ENCODE measurements around the gene MBD3.

The MBD3 gene

GRCh38 chr19:1592024-1592754 lies 476 bp downstream of the MBD3 start:
- DNase-seq = peak; percentile 89

GRCh38 chr19:1591421-1592023 lies 1.1 kb downstream of the MBD3 start:
- no peak for DNase-seq

- DNase-seq = peak; percentile 40
Measured at GRCh38 chr19:1590641-1591397, 1.8 kb downstream of the MBD3 start.

- DNase-seq = no peak
Measured at GRCh38 chr19:1587872-1588271, 4.8 kb downstream of the MBD3 start.

- DNase-seq = no peak
Measured at GRCh38 chr19:1585243-1585580, 7.5 kb downstream of the MBD3 start.

- no peak for DNase-seq
Measured at GRCh38 chr19:1584500-1585242, 8.0 kb downstream of the MBD3 start.

- DNase-seq = no peak
Measured at GRCh38 chr19:1582201-1582600, 10.5 kb downstream of the MBD3 start.

- DNase-seq = no peak
Measured at GRCh38 chr19:1580957-1581356, 11.7 kb downstream of the MBD3 start.

- no peak for DNase-seq
Measured at GRCh38 chr19:1580382-1580781, 12.3 kb downstream of the MBD3 start.

GRCh38 chr19:1579222-1579621 lies 13.4 kb downstream of the MBD3 start:
- DNase-seq = no peak

- DNase-seq = no peak
Measured at GRCh38 chr19:1577929-1578618, 14.6 kb downstream of the MBD3 start.

GRCh38 chr19:1577090-1577928 lies 15.4 kb downstream of the MBD3 start:
- DNase-seq = no peak

GRCh38 chr19:1576242-1577089 lies 16.2 kb downstream of the MBD3 start:
- DNase-seq = no peak

- DNase-seq = no peak
Measured at GRCh38 chr19:1575323-1576241, 17.1 kb downstream of the MBD3 start.

GRCh38 chr19:1574354-1575136 lies 18.1 kb downstream of the MBD3 start:
- no peak for DNase-seq

GRCh38 chr19:1572795-1573194 lies 19.9 kb downstream of the MBD3 start:
- DNase-seq = no peak

- no peak for DNase-seq
Measured at GRCh38 chr19:1571358-1571757, 21.3 kb downstream of the MBD3 start.

GRCh38 chr19:1570836-1571235 lies 21.8 kb downstream of the MBD3 start:
- no peak for DNase-seq

- no peak for DNase-seq
Measured at GRCh38 chr19:1569997-1570396, 22.7 kb downstream of the MBD3 start.

Measured in OCI-M1 (cell line).